Hematopoietic multipotent progenitor cell treated with erythropoietin and hydrocortisone succinate and interleukin-3 and kit ligand, for 4 days (in vitro differentiated cells): Measurements from ENCODE around the gene MAPKAP1.
"Not testable (repeated sequence)": the region's sequence is repeated elsewhere in the genome, so short reads cannot be mapped to it uniquely, and the experiment has no call there.

Source experiments
- DNase-seq: peaks from one replicate; pipeline ENCODE4 v3.0.0-alpha.2; 2015

The MAPKAP1 gene

GRCh38 chr9:125730168-125730567 is 23.2 kb upstream of the MAPKAP1 start:
- no peak for DNase-seq

- DNase-seq = no peak
Observed at GRCh38 chr9:125726456-125727132, 19.6 kb upstream of the MAPKAP1 start.

GRCh38 chr9:125707472-125707804 is 430 bp upstream of the MAPKAP1 start:
- no peak for DNase-seq

GRCh38 chr9:125705893-125706292 is 1.1 kb downstream of the MAPKAP1 start:
- no peak for DNase-seq

GRCh38 chr9:125703662-125704061 is 3.3 kb downstream of the MAPKAP1 start:
- DNase-seq = no peak

- DNase-seq = no peak
Observed at GRCh38 chr9:125701351-125701750, 5.7 kb downstream of the MAPKAP1 start.

GRCh38 chr9:125700791-125701190 is 6.2 kb downstream of the MAPKAP1 start:
- DNase-seq = no peak

- DNase-seq = no peak
Observed at GRCh38 chr9:125699870-125700269, 7.1 kb downstream of the MAPKAP1 start.

- DNase-seq = no peak
Observed at GRCh38 chr9:125696106-125696647, 10.8 kb downstream of the MAPKAP1 start.

GRCh38 chr9:125695548-125695947 is 11.5 kb downstream of the MAPKAP1 start:
- not testable (repeated sequence) for DNase-seq

GRCh38 chr9:125694478-125694877 is 12.5 kb downstream of the MAPKAP1 start:
- no peak for DNase-seq

GRCh38 chr9:125693492-125693891 is 13.5 kb downstream of the MAPKAP1 start:
- not testable (repeated sequence) for DNase-seq

- no peak for DNase-seq
Observed at GRCh38 chr9:125691869-125692268, 15.1 kb downstream of the MAPKAP1 start.

- DNase-seq = peak; percentile 56
Observed at GRCh38 chr9:125690679-125691078, 16.3 kb downstream of the MAPKAP1 start.

- no peak for DNase-seq
Observed at GRCh38 chr9:125687163-125687863, 19.7 kb downstream of the MAPKAP1 start.

GRCh38 chr9:125685167-125685566 is 21.8 kb downstream of the MAPKAP1 start:
- DNase-seq = no peak

- peak; percentile 12 for DNase-seq
Observed at GRCh38 chr9:125683486-125683885, 23.5 kb downstream of the MAPKAP1 start.

- no peak for DNase-seq
Observed at GRCh38 chr9:125682340-125682739, 24.7 kb downstream of the MAPKAP1 start.

- DNase-seq = no peak
Observed at GRCh38 chr9:125681657-125682056, 25.4 kb downstream of the MAPKAP1 start.

- no peak for DNase-seq
Observed at GRCh38 chr9:125681086-125681622, 25.9 kb downstream of the MAPKAP1 start.

GRCh38 chr9:125680445-125680844 is 26.6 kb downstream of the MAPKAP1 start:
- DNase-seq = no peak

- no peak for DNase-seq
Observed at GRCh38 chr9:125679597-125680189, 27.3 kb downstream of the MAPKAP1 start.
